Activated CD4-positive, alpha-beta T cell treated with anti-CD3 and anti-CD28 coated beads, Interleukin-2, amount 50 U/mL, for 1 hour (primary cell): ENCODE data around the gene NDUFS6.
"Not testable (repeated sequence)": the region's sequence is repeated elsewhere in the genome, so short reads cannot be mapped to it uniquely, and the experiment has no call there.

Experiments used
- DNase-seq: peaks from one replicate; pipeline ENCODE4 v3.0.0-alpha.2; 2020

The NDUFS6 gene

DNA sequence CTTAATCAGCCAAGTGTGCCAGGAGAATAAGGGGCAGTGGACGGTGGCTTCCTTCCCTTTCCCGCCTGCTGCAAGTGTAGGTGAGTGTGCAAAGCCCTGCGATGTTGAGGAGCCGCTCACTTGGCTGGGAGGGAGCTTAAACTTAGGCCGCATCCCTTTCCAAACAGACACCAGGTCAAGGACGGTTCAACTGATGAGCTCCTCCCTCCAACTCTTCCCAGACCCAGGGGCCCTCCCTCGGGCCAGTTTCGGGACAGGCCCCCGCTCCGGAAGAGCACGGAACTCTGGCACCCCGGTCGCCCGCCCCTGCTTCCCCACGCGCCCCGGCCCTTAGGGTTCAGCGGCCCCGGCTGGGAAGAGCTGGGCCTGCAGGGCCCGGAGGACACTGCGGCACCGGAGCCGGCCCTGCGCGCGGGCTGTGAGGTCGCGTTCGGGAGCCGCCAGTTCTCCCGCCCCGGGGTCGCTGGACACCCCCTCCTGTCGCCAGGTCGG, 2.1 kb upstream of the NDUFS6 start:
- DNase-seq: no peak

GRCh38 chr5:1799602-1800471, 1.4 kb upstream of the NDUFS6 start, which contains the start of gene MRPL36:
TSS of gene MRPL36 (minus strand) at chr5:1799837. CDS start at chr5:1798935, 902 bp downstream.
- peak; percentile 94 for DNase-seq

DNA sequence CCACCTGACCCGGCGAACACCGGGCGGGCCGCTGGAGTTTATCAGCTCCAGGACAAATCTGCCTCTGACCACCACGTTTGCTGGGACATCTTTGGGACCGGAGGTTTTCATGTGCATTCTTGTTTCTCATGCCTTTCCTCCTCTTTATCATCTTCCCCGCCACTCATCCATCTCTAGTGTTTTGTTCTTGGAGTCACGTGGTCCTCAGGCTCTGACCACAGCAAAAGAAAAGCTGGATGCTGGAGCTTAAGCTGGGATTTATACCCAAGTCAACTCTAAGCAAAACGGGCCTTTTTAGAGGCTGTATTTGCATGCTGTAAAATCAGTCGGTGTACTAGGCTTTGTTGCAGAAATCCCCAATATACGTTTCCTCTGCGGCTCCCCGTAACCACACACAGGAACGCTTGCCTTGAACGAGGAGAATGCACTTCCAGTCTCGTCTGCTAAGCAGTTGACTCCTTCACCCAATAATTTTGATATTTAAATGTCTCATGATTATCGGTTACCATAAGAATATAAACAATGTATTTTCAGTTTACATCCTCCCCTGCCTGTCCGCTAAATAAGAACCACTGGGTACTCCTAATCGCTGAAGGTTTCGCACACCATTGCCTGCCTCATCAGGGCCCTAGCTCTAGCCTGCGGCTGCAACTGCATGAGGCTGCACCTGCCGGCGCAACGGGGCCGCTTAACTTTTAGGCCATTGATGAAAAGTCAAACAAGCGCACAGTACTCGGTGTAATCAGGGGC, 560 bp upstream of the NDUFS6 start:
- peak; percentile 32 for DNase-seq

DNA sequence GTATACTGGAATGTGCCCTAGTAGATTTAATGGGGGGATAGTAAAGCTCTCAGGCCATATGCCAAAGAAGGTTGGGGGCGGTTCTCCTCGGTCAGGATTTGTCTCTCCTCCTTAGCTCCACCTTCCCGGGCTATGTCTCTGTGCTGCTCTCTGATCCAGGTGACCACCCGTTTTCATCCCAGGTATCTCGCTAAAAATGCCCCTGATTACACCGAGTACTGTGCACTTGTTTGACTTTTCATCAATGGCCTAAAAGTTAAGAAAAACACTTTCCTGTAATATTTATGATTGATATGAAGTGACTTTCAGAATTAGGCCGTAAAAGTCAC, 724 bp downstream of the NDUFS6 start:
- no peak for DNase-seq

GRCh38 chr5:1803192-1803591, 2.0 kb downstream of the NDUFS6 start:
- DNase-seq: no peak

DNA sequence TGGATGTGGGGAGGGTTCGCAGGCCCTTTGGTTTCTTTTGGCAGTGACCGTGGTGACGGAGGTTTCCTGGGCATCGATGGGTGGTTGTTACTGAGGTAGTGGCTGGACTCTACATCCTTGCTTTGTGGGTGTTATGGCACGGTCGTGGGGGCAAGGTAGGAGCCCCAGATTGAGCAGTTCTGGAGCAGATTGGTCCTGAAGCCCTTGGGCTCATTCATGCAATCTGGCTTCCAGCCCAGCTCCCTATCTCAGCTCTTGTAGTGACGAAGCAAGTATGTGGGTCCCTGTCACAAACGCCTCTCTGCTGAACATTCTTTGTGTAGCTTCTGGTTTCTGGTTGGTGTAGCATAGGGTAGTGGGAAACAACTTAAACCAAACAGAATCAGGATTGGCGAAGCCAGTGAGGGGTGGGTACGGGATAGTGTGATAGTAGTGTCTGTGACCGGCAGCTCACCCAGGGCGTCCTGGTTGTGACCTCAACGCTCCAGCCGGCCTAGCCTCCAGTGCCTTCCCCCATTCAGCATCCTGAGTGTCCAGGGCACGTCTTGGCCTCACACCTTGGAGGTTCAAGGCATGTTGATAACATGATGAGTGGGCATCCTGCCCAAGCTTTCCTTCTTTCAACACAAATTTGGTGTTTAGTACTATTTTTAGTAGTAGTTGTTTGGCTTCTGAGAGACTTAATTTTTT, 2.9 kb downstream of the NDUFS6 start:
- no peak for DNase-seq

- no peak for DNase-seq
Observed at GRCh38 chr5:1805326-1805725, 4.1 kb downstream of the NDUFS6 start.

GRCh38 chr5:1805736-1806135, 4.5 kb downstream of the NDUFS6 start:
- no peak for DNase-seq

DNA sequence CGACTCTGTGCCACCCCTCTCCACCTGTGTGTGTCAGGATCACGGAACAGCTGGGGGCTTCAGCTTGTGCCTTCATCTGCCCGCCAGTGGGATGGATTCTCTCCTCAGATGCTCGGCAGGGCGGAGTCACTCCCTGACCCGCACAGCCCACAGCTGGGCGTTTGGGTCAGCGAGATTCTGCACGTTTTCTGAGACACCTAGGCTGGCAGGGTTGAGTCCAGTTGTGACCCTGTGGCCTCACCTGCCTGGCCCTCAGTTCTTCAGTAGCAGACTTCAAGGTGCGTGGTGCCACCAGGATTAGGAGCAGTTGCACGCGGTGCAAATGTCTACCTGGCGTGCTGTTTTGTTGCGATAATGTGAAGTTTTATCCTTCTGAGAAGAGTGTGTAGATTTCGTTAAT, 5.0 kb downstream of the NDUFS6 start:
- no peak for DNase-seq

DNA sequence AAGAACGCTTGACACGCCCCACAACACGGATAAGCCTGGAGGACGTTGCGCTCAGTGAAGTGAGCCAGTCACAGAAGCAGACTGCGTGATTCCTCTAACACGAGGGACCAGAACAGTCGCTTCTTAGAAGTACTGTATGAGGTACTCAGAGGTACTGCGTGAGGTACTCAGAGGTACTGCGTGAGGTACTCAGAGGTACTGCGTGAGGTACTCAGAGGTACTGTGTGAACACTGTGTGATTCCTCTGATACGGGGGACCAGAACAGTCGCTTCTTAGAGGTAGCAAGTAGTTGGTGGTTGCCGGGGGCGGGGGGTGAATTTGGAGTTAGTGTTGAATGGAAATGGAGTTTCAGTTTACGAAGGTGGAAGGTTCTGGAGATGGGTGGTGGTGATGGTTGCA, 5.8 kb downstream of the NDUFS6 start:
- DNase-seq: no peak

DNA sequence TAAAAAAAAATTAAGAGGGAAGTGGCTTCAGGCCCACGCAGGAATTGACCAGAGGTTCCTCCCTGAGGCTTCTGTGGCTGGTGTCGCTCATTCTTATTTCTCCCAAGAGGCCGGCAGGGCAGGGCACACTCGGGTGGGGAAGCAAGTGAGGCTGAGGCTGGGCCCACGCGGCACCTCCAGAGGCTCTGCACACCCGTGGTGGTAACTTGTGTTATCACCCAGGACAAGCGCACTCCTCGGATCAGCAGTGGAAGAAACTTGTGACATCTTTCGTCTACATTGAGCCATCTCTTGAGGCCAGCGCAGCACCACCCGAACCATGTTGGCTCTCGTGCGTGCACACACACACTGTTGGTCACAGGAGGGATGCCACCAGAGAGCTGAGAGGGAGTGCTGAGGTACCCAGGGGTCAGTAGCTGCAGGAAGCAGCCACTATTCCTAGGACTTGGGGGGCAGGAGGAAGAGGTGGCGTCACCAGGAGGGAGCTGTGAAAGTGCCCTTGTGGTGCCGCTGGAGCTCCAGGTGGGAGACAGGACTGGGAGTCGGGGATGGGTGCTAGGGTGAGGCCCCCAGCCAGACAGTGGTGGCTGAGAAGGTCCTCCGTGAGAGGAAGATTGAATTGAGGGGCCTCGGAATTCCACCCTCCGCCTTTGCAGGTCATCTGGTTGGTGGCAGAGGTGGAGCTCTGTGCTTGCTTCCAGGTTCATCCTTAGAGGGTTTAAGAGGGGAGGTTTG, 6.4 kb downstream of the NDUFS6 start:
- DNase-seq: no peak

DNA sequence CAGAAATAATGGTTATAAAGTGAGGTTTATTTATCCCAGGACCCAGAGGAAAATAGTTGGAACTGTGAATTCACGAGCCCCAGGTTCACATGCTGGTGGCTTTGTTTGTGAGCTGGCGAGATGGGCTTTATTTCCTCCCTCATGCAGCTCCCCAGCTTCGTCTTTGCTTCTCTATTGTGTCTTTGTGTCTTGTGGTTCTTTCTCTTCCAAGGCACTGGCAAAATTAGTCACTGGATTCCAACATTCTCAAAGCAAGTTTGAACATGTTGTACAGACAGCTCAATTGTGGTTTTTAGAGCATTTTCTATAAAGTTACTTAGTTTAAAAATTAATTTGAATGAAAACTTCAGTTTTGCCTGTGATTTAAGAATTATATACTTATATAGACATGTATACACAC, 7.2 kb downstream of the NDUFS6 start:
- no peak for DNase-seq

GRCh38 chr5:1809416-1810035, 8.3 kb downstream of the NDUFS6 start:
- DNase-seq: no peak

- DNase-seq: no peak
Observed at GRCh38 chr5:1810581-1811101, 9.4 kb downstream of the NDUFS6 start.

DNA sequence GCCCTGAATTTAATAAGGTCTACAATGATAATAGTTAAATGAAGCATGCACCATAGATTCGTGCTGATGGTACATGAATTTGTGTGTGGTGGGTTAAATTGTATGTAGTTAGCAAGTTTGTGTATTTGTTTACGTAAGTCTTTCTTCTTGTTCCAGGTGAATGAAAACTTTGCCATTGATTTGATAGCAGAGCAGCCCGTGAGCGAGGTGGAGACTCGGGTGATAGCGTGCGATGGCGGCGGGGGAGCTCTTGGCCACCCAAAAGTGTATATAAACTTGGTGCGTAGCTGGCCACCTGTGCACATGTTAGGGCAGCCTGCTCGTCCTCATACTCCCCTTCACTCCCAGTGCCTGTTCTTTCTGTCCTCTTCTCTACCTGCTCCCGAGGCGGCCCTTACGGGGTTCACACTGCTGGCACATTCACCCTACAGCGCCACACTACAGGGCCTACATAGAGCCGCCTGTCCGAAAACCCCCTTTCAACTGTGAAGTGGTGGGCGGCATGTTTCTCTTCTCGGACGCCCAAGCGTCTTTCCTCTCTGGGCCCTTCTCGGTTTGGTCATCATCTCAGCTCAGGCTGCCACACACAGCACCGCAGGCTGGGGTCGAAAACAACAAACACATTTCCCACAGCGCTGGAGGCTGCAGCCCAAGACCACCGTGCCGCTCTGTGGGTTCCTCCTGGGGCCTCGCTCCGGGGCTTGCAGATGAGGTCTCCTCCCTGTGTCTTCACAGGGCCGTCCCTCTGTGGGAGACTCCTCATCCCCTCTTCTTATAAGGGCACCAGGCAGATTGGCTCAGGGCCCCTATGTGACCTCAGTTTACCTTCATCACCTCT, 13.2 kb downstream of the NDUFS6 start:
- DNase-seq: no peak

DNA sequence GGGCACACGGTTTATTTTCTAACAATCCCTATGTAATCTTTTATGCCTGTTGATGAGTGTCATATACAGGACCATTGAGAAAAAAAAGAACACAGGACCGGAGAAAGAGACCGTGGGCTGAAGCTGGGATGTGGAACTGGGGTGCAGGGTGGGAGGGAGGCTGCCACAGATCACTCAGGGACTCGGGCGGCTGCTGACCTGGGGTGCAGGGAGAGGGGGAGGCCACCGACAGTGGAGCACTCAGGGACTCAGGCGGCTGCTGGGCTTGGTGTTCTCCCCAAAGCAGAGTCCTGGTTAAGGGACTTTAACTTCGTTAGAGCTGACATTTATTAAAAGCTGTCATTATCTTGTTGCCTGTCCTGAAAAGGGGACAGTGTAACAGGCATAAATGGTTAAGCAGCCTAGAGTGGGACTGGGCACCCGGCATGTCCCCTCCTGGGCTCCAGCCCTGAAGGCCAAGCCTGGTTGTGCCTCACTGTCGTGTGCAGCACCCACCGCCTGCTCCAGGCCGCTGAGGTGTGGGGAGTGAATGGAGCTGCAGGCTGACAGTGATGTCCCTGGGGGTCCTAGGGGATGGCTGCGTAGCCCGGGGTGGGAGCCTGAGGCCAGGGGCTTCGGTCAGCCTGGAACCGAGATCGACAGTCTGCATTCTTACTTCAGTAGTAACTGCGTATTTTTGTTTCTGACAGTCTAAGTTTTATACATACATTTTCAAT, 14.0 kb downstream of the NDUFS6 start:
- DNase-seq: no peak

GRCh38 chr5:1815881-1816292, 14.7 kb downstream of the NDUFS6 start:
- no peak for DNase-seq

DNA sequence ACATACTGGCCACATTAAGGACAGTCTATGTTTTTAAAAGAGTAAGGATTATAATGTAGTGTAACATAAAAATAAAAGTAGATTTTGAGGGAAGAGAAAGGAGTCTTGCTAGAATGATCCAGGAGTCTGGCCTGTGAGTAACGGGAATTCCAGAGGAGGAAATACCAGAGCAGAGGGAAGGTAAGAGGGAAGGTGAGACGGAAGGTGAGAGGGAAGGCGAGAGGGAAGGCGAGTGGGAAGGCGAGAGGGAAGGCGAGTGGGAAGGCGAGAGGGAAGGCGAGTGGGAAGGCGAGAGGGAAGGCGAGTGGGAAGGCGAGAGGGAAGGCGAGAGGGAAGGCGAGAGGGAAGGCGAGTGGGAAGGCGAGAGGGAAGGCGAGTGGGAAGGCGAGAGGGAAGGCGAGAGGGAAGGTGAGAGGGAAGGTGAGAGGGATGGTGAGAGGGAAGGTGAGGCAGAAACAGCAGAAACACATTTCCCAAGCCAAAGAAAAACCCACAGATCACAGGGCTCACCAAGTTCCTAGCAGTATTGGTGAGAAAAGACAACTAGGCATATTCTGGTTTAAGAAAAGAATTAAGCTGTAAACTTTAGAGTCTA, 15.4 kb downstream of the NDUFS6 start:
- DNase-seq: not testable (repeated sequence)

- no peak for DNase-seq
Observed at GRCh38 chr5:1817261-1818043, 16.2 kb downstream of the NDUFS6 start.
